ENCODE data around the gene ZHX3.
"Not testable (repeated sequence)": the region's sequence is repeated elsewhere in the genome, so short reads cannot be mapped to it uniquely, and the experiment has no call there.

The ZHX3 gene

DNA sequence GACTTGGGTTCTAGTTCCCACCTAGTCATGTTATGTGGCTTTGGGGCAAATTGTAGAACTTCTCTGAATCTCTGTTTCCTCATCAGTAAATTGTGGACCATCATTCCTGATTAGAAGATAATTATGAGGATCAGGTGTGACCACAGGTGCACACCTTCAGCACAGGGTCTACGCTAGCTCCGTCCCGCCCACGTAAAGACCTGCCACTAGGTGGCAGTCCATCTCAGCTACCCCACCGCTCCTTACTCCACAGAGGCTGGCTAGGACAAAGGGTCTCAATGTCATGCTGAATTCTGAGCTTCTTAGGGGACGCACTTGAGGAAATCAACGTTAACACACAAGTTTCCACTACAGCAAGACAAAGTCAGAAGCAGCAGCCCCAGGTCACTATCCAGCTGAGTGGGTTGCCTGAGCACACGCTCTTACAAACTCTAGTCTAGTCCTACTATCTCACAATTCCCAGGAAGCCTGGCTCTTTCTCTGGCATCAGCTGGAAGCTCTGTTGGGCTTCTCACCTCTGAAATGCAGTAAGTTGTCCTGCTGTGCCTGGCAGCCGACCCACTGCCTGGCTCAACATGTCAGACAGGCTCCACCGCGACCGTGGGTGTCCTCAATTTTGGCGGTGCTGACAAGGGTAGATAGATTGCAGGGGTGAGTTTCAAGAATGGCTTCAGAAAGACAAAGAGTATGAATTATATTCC lies 182.2 kb downstream of the ZHX3 start:
- no peak for DNase-seq (ENCODE audit: low spot score)

DNA sequence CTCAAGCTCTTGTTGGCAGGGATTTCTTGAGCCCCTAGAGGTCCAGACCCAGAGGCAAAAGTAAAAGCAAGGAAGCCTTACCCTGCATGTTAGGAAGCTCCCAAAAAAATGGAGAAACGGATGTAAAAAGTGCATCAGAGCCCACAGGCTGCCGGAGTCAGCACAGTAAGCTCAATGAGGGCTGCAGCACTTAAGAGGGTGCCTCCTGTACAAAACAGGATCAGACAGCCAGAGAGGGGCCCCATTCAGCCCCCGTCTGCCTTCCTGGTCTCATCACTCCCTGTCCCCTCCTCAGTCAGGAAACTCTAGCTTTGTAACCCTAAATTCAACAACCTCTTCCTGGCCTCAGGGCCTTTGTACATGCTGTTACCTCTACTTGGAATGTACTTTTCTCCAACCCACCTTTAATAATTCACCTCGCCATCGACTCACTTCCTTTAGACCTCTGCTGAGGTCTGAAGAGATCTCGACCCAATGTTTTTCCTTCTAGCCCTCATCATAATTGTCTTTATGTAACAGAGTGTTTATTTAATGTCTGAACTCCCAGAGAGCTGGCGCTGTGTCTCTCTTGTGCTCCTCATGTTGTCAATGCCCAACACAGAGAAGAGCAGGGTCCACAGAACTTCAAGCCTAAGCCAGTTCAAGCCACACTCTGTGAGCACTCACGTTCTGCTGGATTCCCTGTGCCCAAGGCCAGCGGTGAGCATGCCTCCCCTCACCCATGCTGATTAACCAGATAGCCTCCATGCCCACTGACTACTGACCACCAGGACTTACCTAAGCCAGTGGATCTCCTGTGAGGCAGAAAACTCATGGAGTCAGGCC lies 183.0 kb downstream of the ZHX3 start:
- no peak for DNase-seq (ENCODE audit: low spot score)

DNA sequence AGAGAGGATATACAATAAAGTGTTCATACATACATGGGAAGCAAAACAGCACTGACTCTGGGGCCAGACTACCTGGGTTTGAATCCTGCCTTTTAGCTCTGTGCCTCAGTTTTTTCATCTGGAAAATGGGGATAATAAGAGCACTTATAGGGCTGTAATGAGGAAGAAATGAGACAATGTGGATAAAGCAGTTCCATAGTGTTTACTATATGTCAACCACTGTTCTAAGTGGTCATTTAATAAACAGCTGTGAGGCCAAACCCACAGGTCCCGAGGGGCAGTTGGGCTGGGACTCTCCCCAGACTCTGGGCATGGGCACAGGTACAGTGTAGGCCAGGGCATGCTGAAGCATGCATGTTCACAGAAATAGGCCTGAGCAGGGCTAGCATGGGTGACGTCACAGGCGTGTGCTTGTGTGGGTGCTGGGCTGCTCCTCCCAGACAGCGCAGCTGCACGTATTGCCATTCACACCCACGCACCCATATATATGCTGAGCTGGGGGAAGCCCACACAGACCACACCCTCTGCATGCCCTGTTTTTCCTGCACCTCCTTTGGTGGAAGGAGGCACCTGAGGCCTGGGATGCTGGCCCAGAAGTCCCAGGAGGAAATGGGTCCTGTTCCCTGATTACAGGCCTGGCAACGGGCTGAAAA lies 183.7 kb downstream of the ZHX3 start:
- DNase-seq (ENCODE audit: low spot score): peak; percentile 80

DNA sequence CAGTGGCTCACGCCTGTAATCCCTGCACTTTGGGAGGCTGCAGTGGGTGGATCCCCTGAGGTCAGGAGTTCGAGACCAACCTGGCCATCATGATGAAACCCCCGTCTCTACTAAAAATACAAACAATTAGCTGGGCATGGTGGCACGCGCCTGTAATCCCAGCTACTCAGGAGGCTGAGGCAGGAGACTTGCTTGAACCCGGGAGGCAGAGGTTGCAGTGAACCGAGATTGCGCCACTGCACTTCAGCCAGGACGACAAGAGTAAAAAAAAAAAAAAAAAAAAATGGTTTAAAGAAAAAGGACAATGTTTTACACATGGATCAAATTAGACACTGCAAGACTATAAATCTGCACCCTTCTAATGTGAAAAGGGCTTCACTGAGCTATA lies 185.1 kb downstream of the ZHX3 start:
- not testable (repeated sequence) for DNase-seq (ENCODE audit: low spot score)

DNA sequence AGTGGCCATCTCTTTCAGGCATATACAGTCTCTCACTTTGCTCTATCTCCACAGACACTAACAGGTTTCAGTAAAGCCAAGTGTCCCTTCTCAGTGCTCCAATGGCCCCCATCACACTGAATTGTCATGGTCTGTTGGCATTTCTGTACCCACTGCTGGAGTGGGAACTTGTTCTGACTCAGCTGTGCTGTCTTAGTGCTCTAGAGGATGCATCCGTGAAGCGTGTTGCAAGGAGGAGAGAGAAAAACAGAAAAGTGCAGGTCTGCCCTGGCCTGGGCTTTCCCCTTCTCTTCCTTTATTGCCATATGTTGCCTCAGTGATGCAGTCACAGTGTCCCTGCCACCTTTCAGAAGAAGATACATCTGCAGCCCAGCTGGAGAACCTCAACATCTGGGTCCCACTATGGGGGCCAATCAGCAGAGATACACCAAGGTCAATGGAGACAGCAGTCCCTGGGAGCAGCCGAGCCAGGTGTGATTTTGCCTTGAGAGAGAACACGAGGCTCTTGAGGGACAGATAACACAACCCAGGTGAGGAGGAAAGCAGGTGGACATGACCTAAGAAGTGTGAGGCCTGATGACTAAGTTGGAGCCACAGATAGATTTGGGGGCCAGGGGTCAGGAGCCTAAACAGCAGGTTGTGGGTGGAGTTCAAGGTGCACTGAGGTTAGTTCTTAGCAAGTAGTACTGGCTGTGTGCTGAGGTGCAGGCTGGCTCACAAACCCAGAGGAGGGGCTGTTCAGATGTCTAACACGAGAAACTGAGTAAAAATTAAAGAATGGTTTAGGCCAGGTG lies 185.7 kb downstream of the ZHX3 start:
- DNase-seq (ENCODE audit: low spot score): no peak

Data from putamen (tissue), 1 donor.